Pancreas (tissue), 10 donors: ENCODE data around the gene NLN. TPM values are rescaled to one million over a fixed set of nuclear protein-coding genes. Genes with fewer than 3 reads are reported as not detected.
"Not testable (repeated sequence)": the region's sequence is repeated elsewhere in the genome, so short reads cannot be mapped to it uniquely, and the experiment has no call there.

ENCODE experiments used
- ATAC-seq, 4 donors: fragments of 200-7000 bp; cut with Tn5 transposase; one replicate each; pipeline versions ENCODE4 v1.8.0 to v1.9.1; 2020; ENCODE audit warnings: mild to moderate bottlenecking in 4 of 4, moderate library complexity in 4 of 4
- DNase-seq, 6 donors: peaks; one replicate each; pipeline ENCODE4 v3.0.0-alpha.2; 2020
- FAIRE-seq: peaks from 2 replicates; lab custom pipeline; 2012; peaks lifted over from hg19 to GRCh38; lab: Jason Lieb, UNC
- H3K27ac ChIP-seq, 4 donors: fragments of 200-600 bp; sonication (generic); 1 replicate in 3 of 4; 2 replicates in 1 of 4; pipeline versions ENCODE4 v1.5.0 to v1.8.0; 2020
- H3K27me3 ChIP-seq, 4 donors: fragments of 200-600 bp; one replicate each; pipeline ENCODE4 v1.8.0; 2021
- H3K36me3 ChIP-seq, 3 donors: fragments of 200-600 bp; sonication (generic) in 1 of 3; one replicate each; pipeline versions ENCODE4 v1.5.0 to v1.8.0; 2020 to 2021
- H3K4me1 ChIP-seq, 3 donors: fragments of 200-600 bp; one replicate each; pipeline ENCODE4 v1.8.0; 2021
- H3K4me3 ChIP-seq, 4 donors: fragments of 200-600 bp; sonication (generic) in 2 of 4; one replicate each; pipeline versions ENCODE4 v1.5.0 to v1.8.0; 2020 to 2021
- H3K9me3 ChIP-seq, 4 donors: fragments of 200-600 bp; one replicate each; pipeline ENCODE4 v1.8.0; 2021
- WGBS, 2 donors: extraction: QIAGEN DNeasy Blood & Tissue Kit; methylation state at CpG; one replicate each; pipeline ENCODE4 v1.1.7; 2013; 5-methylcytosine and 5-hydroxymethylcytosine counted together
- intact Hi-C, 3 donors: fragments of 100-400 bp; cut with DNase I; formaldehyde crosslinking; loops; one replicate each; pipeline versions ENCODE4 v1.11.1 to v1.14.2; 2022
- polyA plus RNA-seq, 2 donors: library from polyadenylated mRNA; stranded (reverse); fragments of 200-250 nt; gene quantifications; one replicate each; pipeline ENCODE4 v1.2.3, GENCODE V29; 2013
- total RNA-seq, 6 donors: library from RNA; stranded (reverse); fragmentation: NEBNext Ultra II Directional in 4 of 6; extraction: Animal tissue kit (Norgen Biotek cat#: 25700) in 4 of 6; gene quantifications; one replicate each; pipeline versions ENCODE4 v1.2.1 to v1.2.4, GENCODE V29; 2021 to 2023
- TF ChIP-seq, protein P1 (sequence below), 4 donors: fragments of 200-600 bp; sonication (generic) in 3 of 4; IDR thresholded peaks; one replicate each; pipeline versions ENCODE4 v1.5.0 to v1.8.0; 2021; ENCODE audit warnings: antibody characterized with exemption in 4 of 4
- donor health status: healthy with polysubstance abuse.
- donor health status: DM: no; HTN: no; CAD: no; lungs with moderate emphysema.
- donor health status: DM: no; HTN: no; CAD: no.
- donor health status: control.
- donor health status: control.
- donor health status: Bipolar disorder and iron deficiency.
- donor health status: DM: yes; HTN: yes; CAD: no.
- donor health status: DM: no; HTN: no; CAD: no.
- donor health status: DM: no; HTN: no; CAD: no.
- donor health status: DM: yes; HTN: yes; CAD: no.

NLN gene
- total and polyA plus RNA-seq, 8 donors: 1.8 to 15.0 (median 8.0) TPM

DNA sequence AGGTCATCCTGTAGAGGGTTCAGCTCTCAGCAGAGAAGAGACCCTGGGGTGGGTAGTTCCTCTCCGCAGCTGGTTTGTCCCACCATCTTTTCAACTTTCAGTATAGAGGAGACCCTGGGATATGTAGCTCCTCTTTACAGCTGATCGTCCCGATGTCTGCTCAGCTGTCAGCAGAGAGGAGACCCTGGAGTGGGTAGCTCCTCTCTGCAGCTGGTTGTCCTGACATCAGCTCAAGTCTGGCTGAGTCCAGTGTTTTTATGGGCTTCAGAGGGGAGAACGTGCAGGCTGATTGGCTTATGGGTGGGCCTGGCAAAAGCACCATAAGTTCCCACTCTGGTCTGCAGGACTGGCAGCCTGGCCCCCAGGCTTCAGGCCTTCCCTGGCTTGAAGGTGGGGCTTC is 80.8 kb downstream of the NLN start:
- H3K9me3 ChIP-seq: no peaks in the 10 kb centered on the region
- no peaks in the 10 kb centered on the region for H3K4me1 ChIP-seq
- H3K27me3 ChIP-seq: no peaks in the 10 kb centered on the region
- no peak for DNase-seq
- no peak overlapping the region for H3K27ac ChIP-seq
- intact Hi-C loops: no loop called here
- no peak overlapping the region for H3K4me3 ChIP-seq
- TF ChIP-seq, protein P1, sequence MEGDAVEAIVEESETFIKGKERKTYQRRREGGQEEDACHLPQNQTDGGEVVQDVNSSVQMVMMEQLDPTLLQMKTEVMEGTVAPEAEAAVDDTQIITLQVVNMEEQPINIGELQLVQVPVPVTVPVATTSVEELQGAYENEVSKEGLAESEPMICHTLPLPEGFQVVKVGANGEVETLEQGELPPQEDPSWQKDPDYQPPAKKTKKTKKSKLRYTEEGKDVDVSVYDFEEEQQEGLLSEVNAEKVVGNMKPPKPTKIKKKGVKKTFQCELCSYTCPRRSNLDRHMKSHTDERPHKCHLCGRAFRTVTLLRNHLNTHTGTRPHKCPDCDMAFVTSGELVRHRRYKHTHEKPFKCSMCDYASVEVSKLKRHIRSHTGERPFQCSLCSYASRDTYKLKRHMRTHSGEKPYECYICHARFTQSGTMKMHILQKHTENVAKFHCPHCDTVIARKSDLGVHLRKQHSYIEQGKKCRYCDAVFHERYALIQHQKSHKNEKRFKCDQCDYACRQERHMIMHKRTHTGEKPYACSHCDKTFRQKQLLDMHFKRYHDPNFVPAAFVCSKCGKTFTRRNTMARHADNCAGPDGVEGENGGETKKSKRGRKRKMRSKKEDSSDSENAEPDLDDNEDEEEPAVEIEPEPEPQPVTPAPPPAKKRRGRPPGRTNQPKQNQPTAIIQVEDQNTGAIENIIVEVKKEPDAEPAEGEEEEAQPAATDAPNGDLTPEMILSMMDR (IDR thresholded peaks at IDR 0.05): no peak
- 94 to 96% methylated on average over 4 of the region's 4 CpGs for WGBS, 2 donors
- no peaks in the 10 kb centered on the region for H3K36me3 ChIP-seq
- no peak for FAIRE-seq
- ATAC-seq: no peak

- no peak for ATAC-seq
These were observed 81.8 kb downstream of the NLN start for GRCh38 chr5:65803699-65804391.

GRCh38 chr5:65805089-65805488 is 83.1 kb downstream of the NLN start:
- DNase-seq (no peak), ATAC-seq (no peak), FAIRE-seq (no peak)
- no peaks in the 10 kb centered on the region for H3K36me3 ChIP-seq
- H3K27ac ChIP-seq: no peak overlapping the region
- 84 to 91% methylated on average over 2 of the region's 2 CpGs for WGBS, 2 donors
- no peaks in the 10 kb centered on the region for H3K27me3 ChIP-seq
- H3K4me3 ChIP-seq: no peak overlapping the region
- H3K4me1 ChIP-seq: no peaks in the 10 kb centered on the region
- intact Hi-C loops: no loop called here
- H3K9me3 ChIP-seq: no peaks in the 10 kb centered on the region
- TF ChIP-seq, protein P1 (IDR thresholded peaks at IDR 0.05): no peak

More at GRCh38 chr5:65803699-65804391, 81.8 kb downstream of the NLN start:
- FAIRE-seq: no peak
- H3K36me3 ChIP-seq: no peaks in the 10 kb centered on the region
- H3K27ac ChIP-seq: no peak overlapping the region
- DNase-seq: no peak
- no peaks in the 10 kb centered on the region for H3K4me1 ChIP-seq
- no peaks in the 10 kb centered on the region for H3K27me3 ChIP-seq
- no peaks in the 10 kb centered on the region for H3K9me3 ChIP-seq
- TF ChIP-seq, protein P1 (IDR thresholded peaks at IDR 0.05): no peak
- H3K4me3 ChIP-seq: no peak overlapping the region
- WGBS, 2 donors: 90 to 92% methylated on average over 5 of the region's 5 CpGs
- intact Hi-C loops: no loop called here

DNA sequence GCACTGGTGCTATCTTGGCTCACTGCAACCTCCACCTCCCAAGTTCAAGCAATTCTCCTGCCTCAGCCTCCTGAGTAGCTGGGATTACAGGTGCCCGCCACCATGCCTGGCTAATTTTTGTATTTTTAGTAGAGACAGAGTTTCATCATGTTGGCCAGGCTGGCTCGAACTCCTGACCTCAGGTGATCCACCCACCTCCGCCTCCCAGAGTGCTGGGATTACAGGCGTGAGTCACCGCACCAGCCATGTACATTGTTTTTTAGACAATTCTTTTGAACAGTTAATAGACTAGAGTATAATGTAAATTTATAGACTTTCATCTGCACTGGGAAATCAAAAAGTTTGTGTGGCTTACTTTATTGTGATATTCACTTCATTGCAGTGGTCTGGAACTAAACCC is 85.5 kb downstream of the NLN start:
- intact Hi-C loops, H3K4me1 ChIP-seq, H3K36me3 ChIP-seq, FAIRE-seq, H3K9me3 ChIP-seq, H3K27ac ChIP-seq, DNase-seq, ATAC-seq, H3K4me3 ChIP-seq, H3K27me3 ChIP-seq: not testable (repeated sequence)
- 95 to 97% methylated on average over 5 of the region's 5 CpGs for WGBS, 2 donors

- no peaks in the 10 kb centered on the region for H3K9me3 ChIP-seq
- TF ChIP-seq, protein P1 (IDR thresholded peaks at IDR 0.05): no peak
- intact Hi-C loops: no loop called here
- H3K4me1 ChIP-seq: no peaks in the 10 kb centered on the region
- WGBS, 2 donors: 68 to 76% methylated on average over 5 of the region's 5 CpGs
- H3K27me3 ChIP-seq: no peaks in the 10 kb centered on the region
- H3K36me3 ChIP-seq: no peaks in the 10 kb centered on the region
- H3K4me3 ChIP-seq: no peak overlapping the region
- DNase-seq (no peak), ATAC-seq (no peak), FAIRE-seq (no peak)
- H3K27ac ChIP-seq: no peak overlapping the region
These were observed 86.3 kb downstream of the NLN start for GRCh38 chr5:65808251-65808741.
